K562 (cell line): ENCODE results near the gene CGB8. TPM values are rescaled to one million over a fixed set of nuclear protein-coding genes. Genes with fewer than 3 reads are reported as not detected.
A peak's percentile ranks its signal among the peaks of the same experiment; 100 is the strongest.

Source experiments
- CTCFL ChIP-seq: IDR thresholded peaks from 2 replicates; pipeline ENCODE4 v1.6.1; 2011; ENCODE audit warnings: borderline replicate concordance, low read depth, mild to moderate bottlenecking, moderate library complexity, low read length; ENCODE audit not compliant: insufficient read depth, poor library complexity, severe bottlenecking
- DEAF1 ChIP-seq: fragments of 450-650 bp; formaldehyde crosslinking; IDR thresholded peaks from 2 replicates; pipeline ENCODE4 v1.4.0; 2020; ENCODE audit warnings: mild to moderate bottlenecking, moderate library complexity
- ETS2 ChIP-seq: IDR thresholded peaks from 2 replicates; pipeline ENCODE4 v1.6.1; 2016; ENCODE audit warnings: borderline replicate concordance, missing genetic modification characterization, mild to moderate bottlenecking, moderate library complexity, missing compliant biosample characterization; ENCODE audit not compliant: poor library complexity, severe bottlenecking
- JUN ChIP-seq, 2 experiments: sonication (generic) in 1 of 2; formaldehyde crosslinking in 1 of 2; IDR thresholded peaks; 2 replicates each; pipeline versions ENCODE4 v1.6.1 to v1.8.0; 2012 to 2022; ENCODE audit warnings: borderline replicate concordance in 2 of 2, mild to moderate bottlenecking in 2 of 2, improper control_type of control experiment in 1 of 2, low read depth in 1 of 2, low read length in 1 of 2, missing genetic modification reagents in 1 of 2
- L3MBTL2 ChIP-seq: fragments of 450-650 bp; IDR thresholded peaks from 2 replicates; pipeline ENCODE4 v1.6.1; 2016; ENCODE audit warnings: mild to moderate bottlenecking, moderate library complexity
- NFXL1 ChIP-seq: fragments of 450-650 bp; formaldehyde crosslinking; IDR thresholded peaks from 2 replicates; pipeline ENCODE4 v1.4.0; 2021; ENCODE audit warnings: mild to moderate bottlenecking
- RBM17 ChIP-seq: fragments of 200-400 bp; formaldehyde crosslinking; IDR thresholded peaks from 2 replicates; pipeline ENCODE4 v1.6.1; 2017; ENCODE audit warnings: low read depth, mild to moderate bottlenecking, low read length, borderline replicate concordance
- RBM39 ChIP-seq: fragments of 200-400 bp; formaldehyde crosslinking; optimal IDR thresholded peaks from 2 replicates; pipeline ENCODE3; 2018; ENCODE audit warnings: low read depth, low read length
- SAFB ChIP-seq: fragments of 200-400 bp; formaldehyde crosslinking; IDR thresholded peaks from 2 replicates; pipeline ENCODE4 v1.6.1; 2017; ENCODE audit warnings: low read depth, low read length, borderline replicate concordance
- SFPQ ChIP-seq: fragments of 200-400 bp; formaldehyde crosslinking; IDR thresholded peaks from 2 replicates; pipeline ENCODE4 v1.6.1; 2017; ENCODE audit warnings: mild to moderate bottlenecking, low read depth, low read length, moderate library complexity
- SMC3 ChIP-seq: conservative IDR thresholded peaks from 2 replicates; pipeline ENCODE4 v1.6.1; 2011; ENCODE audit warnings: low read depth, low read length, improper control_type of control experiment; ENCODE audit not compliant: insufficient read depth
- SP1 ChIP-seq: sonication (generic); formaldehyde crosslinking; IDR thresholded peaks from 2 replicates; pipeline ENCODE4 v1.8.1; 2022; ENCODE audit warnings: mild to moderate bottlenecking, missing genetic modification reagents
- SRF ChIP-seq, 2 experiments: fragments of 250-450, 450-650 bp in 1 of 2; sonication (Bioruptor Pico) in 1 of 2; sonication (generic) in 1 of 2; formaldehyde crosslinking; IDR thresholded peaks; 2 replicates each; pipeline versions ENCODE4 v1.5.0 to v1.5.1; 2020 to 2022; ENCODE audit warnings: mild to moderate bottlenecking in 1 of 2, missing genetic modification reagents in 1 of 2
- STAG1 ChIP-seq: sonication (generic); formaldehyde crosslinking; IDR thresholded peaks from 2 replicates; pipeline ENCODE4 v1.5.0; 2020; ENCODE audit warnings: missing genetic modification reagents, borderline replicate concordance
- SUPT5H ChIP-seq: fragments of 450-650 bp; IDR thresholded peaks from 2 replicates; pipeline ENCODE4 v1.6.1; 2016
- ZC3H4 ChIP-seq: sonication (generic); formaldehyde crosslinking; IDR thresholded peaks from 2 replicates; pipeline ENCODE4 v1.9.0; 2021; ENCODE audit warnings: missing genetic modification reagents, borderline replicate concordance
- ZNF764 ChIP-seq: fragments of 250-450 bp; sonication (Bioruptor Pico); IDR thresholded peaks from 2 replicates; pipeline ENCODE4 v1.4.0; 2020; ENCODE audit warnings: low read depth, mild to moderate bottlenecking, moderate library complexity
- polyA plus RNA-seq, 8 experiments: library from polyadenylated mRNA; depleted of rRNA in 4 of 8; stranded (reverse) in 5 of 8; unstranded in 3 of 8; fragments of >200 nt; fragmentation: Nextera tagmentation in 2 of 8; fragmentation: Illumina TruSeq in 1 of 8; extraction: Ambion mirVana in 2 of 8; extraction: Trizol in 1 of 8; gene quantifications; 2 replicates each; pipeline versions ENCODE4 v1.2.1 to v1.2.3, GENCODE V29; 2011 to 2014; ENCODE audit warnings: inconsistent platforms in 1 of 8, missing spikeins in 1 of 8
- total RNA-seq, 7 experiments: library from RNA; depleted of rRNA in 6 of 7; stranded (reverse); fragments of >200 nt in 6 of 7; fragmentation: Illumina TruSeq in 2 of 7; extraction: Trizol in 2 of 7; gene quantifications; 2 replicates each; pipeline versions ENCODE4 v1.2.1 to v1.2.3, GENCODE V29; 2011 to 2021; ENCODE audit warnings: low replicate concordance in 1 of 7

The CGB8 gene
- total and polyA plus RNA-seq, 9 of the 15 experiments (the other 6 are each of a cell fraction or from before 2014, with no cell fraction given), result not detected

- TF ChIP-seq SRF (CRISPR knock-in tag; IDR thresholded peaks at IDR 0.05) (peak in 1 of 2 experiments; percentile 48; a peak in 1 of 4 replicates), SFPQ (no peak), JUN (IDR thresholded peaks at IDR 0.05; ENCODE audit: borderline replicate concordance, low read depth, low read length) (no peak), JUN (CRISPR knock-in tag; IDR thresholded peaks at IDR 0.05; ENCODE audit: borderline replicate concordance) (no peak), SAFB (no peak), SUPT5H (0 out of 2 replicates have a peak, but pooled peaks have one; percentile 16), DEAF1 (peak; percentile 72), ZNF764 (0 out of 2 replicates have a peak, but pooled peaks have one; percentile 60), SP1 (0 out of 2 replicates have a peak, but pooled peaks have one; percentile 11), SMC3 (peak; percentile 83), NFXL1 (CRISPR knock-in tag) (no peak), CTCFL (peak; percentile 89), RBM39 (peak; percentile 18), RBM17 (no peak), L3MBTL2 (no peak), ETS2 (tag) (no peak), ZC3H4 (no peak), STAG1 (CRISPR knock-in tag) (peak; percentile 69; the same call in 1 of the 2 replicates)
Observed at GRCh38 chr19:49097453-49098288, 48.8 kb upstream of the CGB8 start (continued).
